Fibroblast of villous mesenchyme (primary cell): ENCODE results near the gene SLC35C1. TPM values are rescaled to one million over a fixed set of nuclear protein-coding genes. Genes with fewer than 3 reads are reported as not detected.
A peak's percentile ranks its signal among the peaks of the same experiment; 100 is the strongest.

Experiments used
- DNase-seq: peaks from one replicate; pipeline ENCODE4 v3.0.0-alpha.2; 2010; ENCODE audit warnings: low read depth
- H3K4me3 ChIP-seq: 2 replicates; pipeline ENCODE4 v1.5.1; 2011; ENCODE audit warnings: low read depth, mild to moderate bottlenecking, low read length
- total RNA-seq: library from RNA; depleted of rRNA; stranded (reverse); fragments of >200 nt; gene quantifications from 2 replicates; pipeline ENCODE4 v1.2.3, GENCODE V29; 2012
- TF ChIP-seq, protein P1 (sequence below): IDR thresholded peaks from 2 replicates; pipeline ENCODE4 v1.5.1; 2012; ENCODE audit warnings: low read depth, mild to moderate bottlenecking, low read length; ENCODE audit not compliant: insufficient read depth

Gene SLC35C1
- total RNA-seq, 1 donor: 14.2 TPM

DNA sequence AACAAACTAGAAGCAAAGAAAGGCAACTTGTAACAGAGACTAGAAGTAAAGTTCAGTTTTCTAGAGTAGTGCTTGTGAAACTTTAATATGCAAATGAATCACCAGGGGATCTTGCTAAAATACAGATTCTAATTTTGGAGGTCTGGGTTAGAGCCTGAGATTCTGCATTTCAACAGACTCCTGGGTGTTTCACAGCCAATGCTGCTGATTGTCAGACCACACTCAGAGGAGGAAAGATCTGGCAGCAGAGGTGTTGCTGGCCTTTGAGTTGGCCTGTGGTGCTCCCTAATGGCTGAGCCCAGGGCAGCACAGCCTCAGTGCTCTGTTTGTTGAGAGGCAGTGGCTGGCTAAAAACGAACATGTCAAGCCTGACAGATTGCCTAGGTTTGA lies 47.8 kb downstream of the SLC35C1 start:
- H3K4me3 ChIP-seq: no peak overlapping the region
- TF ChIP-seq, protein P1, sequence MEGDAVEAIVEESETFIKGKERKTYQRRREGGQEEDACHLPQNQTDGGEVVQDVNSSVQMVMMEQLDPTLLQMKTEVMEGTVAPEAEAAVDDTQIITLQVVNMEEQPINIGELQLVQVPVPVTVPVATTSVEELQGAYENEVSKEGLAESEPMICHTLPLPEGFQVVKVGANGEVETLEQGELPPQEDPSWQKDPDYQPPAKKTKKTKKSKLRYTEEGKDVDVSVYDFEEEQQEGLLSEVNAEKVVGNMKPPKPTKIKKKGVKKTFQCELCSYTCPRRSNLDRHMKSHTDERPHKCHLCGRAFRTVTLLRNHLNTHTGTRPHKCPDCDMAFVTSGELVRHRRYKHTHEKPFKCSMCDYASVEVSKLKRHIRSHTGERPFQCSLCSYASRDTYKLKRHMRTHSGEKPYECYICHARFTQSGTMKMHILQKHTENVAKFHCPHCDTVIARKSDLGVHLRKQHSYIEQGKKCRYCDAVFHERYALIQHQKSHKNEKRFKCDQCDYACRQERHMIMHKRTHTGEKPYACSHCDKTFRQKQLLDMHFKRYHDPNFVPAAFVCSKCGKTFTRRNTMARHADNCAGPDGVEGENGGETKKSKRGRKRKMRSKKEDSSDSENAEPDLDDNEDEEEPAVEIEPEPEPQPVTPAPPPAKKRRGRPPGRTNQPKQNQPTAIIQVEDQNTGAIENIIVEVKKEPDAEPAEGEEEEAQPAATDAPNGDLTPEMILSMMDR: no peak
- no peak for DNase-seq

DNA sequence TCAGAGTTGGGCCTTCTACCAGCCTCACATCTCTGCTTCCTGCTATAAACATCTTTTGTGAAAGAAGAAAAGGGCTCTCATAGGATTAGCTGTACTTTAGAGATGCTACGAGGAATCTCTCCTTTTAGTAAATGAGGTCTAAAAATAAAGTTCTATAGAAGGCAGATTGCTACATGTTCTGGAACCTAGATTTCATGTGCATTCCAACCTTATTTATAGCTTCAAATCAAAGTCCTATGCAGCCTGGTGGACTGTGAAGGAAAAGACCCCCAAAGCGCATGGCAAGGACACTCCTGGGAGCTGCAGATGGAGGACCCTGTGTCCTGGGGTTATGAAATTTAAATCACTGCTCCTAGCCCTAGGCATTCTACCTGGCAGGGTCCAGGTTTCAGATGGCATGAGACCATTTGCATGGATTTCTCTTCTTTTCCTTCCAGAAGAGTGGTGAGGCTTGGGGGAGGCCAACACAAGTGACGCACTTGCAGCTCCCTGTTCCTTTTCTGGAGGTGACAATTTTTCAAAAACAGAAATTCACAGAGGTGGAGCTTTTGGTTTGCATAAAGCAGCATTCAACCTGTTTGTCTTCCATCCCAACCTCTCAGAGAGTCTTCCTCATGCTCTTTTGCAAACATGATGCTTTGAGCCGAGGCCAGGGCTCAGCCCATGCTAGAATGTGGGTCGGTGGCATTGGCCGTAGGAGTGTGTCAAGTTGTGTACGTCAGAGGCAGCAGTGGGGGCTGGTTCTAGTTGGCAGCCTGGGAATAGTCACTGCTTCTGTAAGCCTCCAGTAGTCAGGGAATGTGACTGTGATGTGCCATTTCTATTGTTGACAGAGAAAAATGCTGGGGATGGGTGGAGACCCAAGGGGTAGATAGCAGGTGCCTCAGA lies 48.6 kb downstream of the SLC35C1 start:
- peak; percentile 17 for DNase-seq
- no peak overlapping the region for H3K4me3 ChIP-seq
- TF ChIP-seq, protein P1: no peak

DNA sequence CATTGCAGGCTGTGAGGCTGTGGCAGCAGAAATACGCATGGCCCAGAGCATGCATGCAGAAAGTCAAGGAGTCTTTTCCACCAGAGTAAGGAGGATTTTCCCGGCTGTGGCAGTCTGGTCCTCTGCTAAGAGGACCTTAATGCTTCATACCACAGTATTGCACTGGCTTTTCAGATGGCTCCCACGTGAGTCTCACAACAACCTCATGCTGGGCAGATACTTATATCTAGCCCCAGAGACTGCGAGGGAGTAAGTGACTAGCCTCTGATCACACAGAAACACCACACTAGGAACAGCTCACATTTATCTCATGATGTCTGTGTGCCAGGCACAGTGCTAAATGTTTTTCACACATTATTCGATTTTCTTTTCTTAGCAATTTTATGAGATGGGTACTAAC lies 50.4 kb downstream of the SLC35C1 start:
- no peak overlapping the region for H3K4me3 ChIP-seq
- no peak for DNase-seq
- TF ChIP-seq, protein P1: no peak

DNA sequence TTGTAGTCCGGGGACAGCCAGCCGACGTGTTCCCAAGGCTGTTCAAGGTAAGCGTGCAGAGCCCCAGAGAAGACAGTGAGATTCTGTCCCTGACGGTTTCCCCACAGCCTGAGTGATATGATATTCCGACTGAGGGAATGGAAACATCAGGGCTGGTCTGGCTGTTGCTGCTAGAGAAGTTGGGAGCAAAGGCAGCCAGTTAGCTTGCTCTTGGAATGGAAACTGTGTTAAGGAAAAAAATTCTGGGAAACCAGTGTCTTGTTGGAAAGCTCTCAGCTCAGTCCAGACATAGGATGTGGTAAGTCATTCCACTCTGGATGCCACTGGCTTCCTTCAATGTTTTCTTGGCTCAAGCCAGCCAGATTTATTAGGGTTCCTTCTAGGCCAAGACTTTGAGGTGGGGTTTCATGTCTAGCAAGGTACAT lies 51.1 kb downstream of the SLC35C1 start:
- no peak overlapping the region for H3K4me3 ChIP-seq
- TF ChIP-seq, protein P1: no peak
- DNase-seq: peak; percentile 71

DNA sequence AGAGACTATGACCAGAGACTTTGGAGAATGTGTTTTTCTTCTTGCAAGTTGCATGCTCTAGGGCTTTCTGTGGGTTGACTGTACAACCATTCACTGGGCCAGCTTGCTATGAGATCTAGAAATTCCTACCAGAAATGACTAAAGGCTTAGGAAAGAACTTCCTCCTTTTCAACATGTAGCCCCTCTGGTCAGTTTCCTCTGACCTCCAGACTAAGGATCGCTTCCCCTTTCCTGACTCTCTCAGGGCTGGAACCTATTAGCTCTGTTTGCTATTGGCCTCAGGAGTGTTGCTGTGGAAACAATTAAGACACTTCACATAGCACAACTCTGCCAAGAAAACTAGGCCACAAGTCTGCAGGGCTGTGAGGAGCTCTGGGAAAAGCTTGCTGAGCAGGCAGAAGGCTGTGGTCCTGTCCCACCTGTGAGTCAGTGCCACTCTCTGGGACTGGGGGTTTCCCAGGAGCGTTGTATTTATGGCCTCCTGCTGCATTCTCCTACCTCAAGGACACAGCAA lies 53.1 kb downstream of the SLC35C1 start:
- peak; percentile 74 for DNase-seq
- no peak overlapping the region for H3K4me3 ChIP-seq
- TF ChIP-seq, protein P1: no peak

DNA sequence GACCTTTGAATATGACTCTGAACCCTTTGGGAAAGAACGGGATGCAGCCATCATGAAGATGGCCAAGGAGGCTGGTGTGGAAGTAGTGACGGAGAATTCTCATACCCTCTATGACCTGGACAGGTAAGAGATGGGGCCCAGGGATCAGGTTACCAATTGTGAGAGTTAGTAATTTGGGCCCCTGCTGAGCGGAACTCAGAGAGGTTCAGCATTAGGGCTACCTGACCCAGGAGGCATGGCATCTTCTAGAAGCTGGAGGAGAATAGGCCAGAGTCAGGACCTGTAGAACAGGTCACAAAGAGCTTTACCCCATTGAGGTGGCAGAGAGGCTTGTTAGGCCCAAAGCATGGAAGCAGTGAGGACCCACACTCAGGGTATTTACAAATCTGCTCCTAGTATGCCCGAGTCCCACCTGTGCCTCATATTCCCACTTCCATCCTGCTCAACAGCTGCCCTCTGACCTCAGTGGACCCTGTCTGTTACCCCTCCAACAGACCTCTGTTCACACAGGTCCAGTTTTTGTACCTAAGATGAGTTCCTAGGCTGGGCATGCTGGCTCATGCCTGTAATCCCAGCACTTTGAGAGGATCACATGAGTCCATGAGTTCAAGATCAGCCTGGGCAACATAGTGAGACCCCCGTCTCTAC lies 53.9 kb downstream of the SLC35C1 start:
- H3K4me3 ChIP-seq: no peak overlapping the region
- no peak for DNase-seq
- TF ChIP-seq, protein P1: no peak
